NCI-H82 treated with DMSO at 0.1 percent for 48 hours (cell line): ENCODE results near the gene NEGR1.

Source experiments
- DNase-seq: peaks from one replicate; lab custom pipeline; 2025; ENCODE audit not compliant: unreplicated experiment; lab: John Stamatoyannopoulos, UW

The NEGR1 gene

DNA sequence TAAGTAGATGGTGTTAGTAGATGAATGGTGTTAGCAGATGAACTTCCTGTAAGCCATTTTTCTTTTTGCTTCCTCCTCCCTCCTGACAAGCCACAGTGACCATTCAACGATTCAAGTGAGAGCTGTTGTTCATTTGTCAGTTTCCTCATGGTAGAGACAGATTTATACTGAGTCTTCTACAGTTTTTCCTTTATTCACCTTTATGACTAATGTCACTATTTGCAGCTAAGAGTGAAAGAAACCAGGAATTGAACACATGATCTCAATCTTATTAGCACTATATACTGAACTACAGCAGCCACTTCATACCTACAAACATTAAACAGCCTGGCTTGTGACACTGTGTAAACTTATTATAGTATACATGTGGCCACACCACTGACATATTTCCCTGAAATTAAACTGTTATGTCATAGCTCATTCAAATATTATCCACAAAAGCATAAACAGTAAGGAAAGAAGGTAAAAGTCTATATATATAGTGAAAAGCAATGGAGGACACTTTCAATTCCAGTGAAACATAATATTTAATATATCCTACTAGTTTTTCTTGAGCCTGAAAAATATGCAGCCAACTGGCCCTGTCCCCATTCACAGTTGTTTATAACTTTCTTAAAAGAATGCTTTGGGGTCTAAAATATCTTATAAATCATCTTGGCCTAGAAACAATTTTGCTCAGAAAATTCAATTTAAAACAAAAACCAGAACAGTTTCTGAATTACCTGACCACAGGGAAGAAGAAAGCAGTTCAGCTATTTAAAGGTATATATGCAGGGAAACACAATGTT, 634.6 kb downstream of the NEGR1 start:
- DNase-seq = no peak

DNA sequence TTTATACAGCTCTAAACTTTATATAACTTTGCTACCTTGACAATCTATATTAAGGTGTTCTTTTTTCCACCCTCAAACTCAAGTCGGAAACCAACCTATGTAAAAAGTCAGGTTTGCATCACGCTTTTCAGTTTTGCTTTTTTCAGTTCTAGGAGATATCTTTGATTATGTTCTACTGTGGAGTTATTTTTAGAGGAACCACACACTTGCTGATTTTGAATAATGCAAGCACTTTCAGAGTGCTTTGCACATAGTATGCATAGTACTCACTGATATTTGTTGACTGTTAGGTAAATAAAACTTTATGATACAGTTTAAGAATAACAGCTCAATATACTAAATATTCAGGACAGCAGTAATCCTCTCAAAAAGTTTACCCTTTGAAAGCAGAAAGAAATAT, 637.3 kb downstream of the NEGR1 start:
- no peak for DNase-seq

- DNase-seq = no peak
Observed at GRCh38 chr1:71641903-71642302, 640.4 kb downstream of the NEGR1 start.

GRCh38 chr1:71640998-71641397, 641.3 kb downstream of the NEGR1 start:
- no peak for DNase-seq

DNA sequence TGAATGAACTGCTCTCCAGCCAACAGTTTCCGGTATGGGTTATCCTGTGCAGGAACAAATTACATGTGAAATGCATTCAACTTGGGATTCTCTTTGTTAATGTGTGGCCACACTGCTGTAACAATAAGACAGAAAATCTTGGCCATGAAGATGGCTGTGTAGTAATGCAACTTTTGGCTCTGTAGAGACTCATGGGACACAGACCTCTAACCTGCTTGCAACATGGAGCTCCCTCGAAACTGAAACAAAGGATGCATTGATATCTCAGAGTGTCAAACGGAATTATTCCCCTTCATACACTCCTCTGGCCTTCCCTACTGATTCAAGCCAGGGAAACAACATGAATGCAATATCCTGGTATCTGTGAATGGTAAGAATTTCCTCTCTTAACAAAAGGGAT, 642.2 kb downstream of the NEGR1 start:
- no peak for DNase-seq

GRCh38 chr1:71638081-71638766, 644.1 kb downstream of the NEGR1 start:
- no peak for DNase-seq

GRCh38 chr1:71635568-71635967, 646.8 kb downstream of the NEGR1 start:
- DNase-seq = no peak

DNA sequence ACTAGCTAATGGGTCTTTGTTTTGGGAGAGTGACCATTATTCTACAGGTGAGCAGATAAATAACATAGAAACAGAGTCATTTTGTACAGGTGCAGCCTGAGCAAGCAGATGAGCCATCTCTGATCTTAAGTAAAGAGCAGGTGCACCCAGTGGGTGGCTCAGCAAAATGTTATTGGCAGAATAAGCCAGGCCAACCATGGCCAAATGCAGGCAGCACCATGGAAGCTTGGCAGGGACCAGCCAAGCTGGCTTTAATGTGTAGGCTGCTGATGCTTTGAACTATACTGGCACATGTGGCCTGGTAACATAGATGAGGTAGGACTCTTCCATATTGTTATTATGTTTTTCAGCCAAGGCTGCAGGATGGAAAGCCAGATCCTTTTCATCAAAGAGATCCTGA, 648.2 kb downstream of the NEGR1 start:
- DNase-seq = no peak

- DNase-seq = no peak
Observed at GRCh38 chr1:71630073-71630472, 652.3 kb downstream of the NEGR1 start.

GRCh38 chr1:71625004-71625403, 657.3 kb downstream of the NEGR1 start:
- DNase-seq = no peak

GRCh38 chr1:71623888-71624287, 658.5 kb downstream of the NEGR1 start:
- no peak for DNase-seq

DNA sequence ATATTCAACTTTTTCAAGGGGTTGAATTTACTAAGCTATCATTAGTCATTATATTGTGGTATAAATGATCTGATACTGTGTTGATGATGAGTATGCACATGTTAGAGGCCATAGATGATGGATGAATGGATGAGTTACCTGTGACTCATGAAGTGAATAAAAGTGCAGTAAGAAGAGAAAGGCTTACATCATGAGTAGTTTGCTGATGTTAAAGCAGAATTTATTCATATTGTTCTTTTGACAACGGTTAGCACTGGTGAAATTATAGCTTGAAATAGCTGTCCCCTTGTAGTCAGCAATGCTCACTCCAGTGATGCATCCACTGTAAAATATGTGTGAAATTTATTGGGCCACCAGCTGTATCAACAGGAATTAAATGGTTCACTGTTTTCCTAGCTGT, 660.6 kb downstream of the NEGR1 start:
- no peak for DNase-seq

DNA sequence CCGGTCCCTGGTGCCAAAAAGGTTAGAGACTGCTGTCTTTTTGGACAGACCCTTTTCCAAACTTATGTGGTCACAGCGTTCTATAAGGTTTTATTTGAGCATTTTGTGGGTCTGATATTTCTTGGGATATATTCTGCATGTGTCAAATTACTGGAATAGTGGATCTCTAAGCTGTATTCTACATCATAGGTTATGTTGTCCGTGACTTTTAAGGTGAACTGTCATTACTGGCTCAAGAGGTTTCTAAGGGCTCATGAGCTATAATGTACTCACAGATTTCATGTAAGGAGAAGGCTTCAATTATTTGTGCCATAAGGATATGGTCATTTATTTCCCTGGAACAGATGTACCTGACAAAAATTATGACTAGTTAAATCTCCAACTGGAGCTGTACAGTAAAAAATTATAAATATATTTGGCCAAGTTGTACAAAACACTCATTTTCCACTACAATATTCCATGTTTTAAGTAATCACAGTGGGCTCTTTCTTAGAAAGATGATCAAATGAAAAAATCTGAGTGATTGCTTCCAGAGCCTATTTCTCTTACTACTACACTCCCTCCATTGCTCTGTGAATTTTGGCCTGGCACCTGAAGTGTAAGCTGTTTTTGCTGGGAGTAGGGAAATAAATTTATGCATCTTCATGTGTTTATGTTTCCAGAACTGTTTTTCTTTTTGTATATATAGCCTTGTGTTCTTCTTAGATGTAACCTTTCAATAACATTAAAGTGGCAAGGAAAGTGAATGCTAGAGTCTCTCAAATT, 663.4 kb downstream of the NEGR1 start:
- no peak for DNase-seq

- DNase-seq = no peak
Observed at GRCh38 chr1:71618191-71618590, 664.1 kb downstream of the NEGR1 start.

GRCh38 chr1:71610476-71610875, 671.9 kb downstream of the NEGR1 start:
- DNase-seq = no peak

DNA sequence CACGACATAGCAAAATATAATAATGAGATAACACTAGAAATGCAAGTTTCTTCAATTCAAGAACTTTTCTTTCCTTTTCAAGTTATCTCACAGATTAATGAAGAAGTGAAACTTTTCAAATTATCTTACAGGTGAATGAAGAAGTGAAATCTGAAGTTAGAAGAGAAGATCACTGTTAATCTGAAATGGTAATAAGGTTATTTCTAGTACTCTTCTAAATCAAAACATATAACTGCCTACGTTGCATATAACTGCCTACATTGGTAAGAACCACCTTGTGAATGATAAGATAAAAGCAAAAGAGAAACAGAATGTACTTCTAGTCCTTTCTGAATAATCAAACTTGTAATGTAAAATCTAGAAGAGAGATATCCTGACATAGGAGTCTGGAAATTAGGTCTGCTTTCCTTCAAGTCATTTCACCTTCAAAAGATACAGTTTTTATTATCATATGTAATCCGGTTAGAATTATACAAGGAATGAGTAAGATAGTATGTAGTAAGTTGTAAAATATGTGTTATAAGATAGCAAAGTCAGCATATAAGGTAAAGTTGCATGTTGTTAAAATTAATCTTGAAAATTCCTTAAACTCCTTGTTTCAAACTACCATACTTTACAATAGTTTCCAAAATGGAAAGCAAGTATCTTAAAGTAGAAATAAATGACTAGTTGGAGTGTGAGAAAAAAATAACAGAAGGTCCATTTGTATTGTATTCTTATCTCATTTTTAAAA, 679.1 kb downstream of the NEGR1 start:
- DNase-seq = no peak

DNA sequence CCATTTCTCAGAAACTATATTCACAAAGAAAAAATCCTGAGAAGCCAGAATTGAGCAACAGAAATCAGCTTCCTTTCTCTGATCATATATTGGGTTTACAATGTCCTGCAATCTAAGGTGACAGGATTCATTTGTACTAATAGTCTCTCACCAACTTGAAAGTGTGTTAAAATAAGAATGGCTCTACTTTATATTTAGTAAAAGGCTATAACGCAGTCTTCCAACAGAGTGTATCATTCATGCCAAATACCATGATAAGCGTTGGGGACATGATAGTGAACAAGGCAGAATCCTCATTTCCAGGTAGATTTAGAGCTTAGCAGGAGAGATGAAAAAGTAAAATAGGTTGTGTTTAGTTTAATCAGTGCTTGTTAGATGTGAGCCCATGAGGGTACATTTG, 682.3 kb downstream of the NEGR1 start:
- no peak for DNase-seq

DNA sequence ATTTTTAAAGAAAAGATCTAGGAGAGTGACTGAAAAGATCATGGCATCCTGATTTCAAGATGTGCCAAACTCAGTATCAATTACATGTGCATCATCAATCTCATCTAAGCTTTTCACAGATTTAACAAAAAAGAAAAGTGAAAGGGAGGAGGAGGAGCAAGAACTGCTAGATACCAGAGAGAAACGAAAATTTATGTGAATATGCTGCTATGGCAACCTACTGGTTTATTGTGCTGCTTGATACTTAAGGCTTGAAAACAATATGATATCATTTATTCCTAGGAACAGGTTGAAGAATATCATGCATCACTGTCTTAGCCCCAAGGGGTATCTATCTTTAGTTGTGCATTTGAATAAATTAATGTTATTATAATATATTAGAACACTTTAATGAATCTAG, 683.0 kb downstream of the NEGR1 start:
- DNase-seq = no peak

- DNase-seq = no peak
Observed at GRCh38 chr1:71593523-71593922, 688.8 kb downstream of the NEGR1 start.

DNA sequence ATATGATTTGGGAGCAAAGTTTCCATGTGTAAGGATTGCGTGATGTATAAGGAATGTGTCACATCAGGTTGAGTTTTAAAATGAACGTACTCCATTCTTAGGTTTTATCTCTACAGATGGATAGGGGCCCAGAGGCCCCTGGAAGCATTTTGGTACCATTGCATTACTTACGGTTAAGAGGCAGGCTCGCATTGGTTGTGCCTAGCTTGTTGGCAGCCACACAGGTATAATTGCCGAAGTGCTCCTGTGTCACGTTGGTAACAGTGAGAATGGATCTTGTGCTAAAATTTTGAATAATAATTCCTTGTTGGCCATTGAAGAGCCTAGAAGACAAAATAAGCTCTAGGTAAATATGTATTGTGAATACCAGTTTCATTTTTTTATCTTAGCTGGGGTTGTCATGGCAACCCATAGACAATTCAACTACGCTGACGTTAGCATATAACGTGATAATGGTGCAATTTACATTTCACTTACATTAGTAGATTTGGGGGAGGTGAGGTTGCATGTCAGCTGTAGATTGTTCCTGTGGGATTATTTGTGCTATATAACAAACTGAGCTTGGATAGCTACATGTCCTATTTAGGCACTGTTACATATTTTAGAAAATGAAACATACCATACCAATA, 689.6 kb downstream of the NEGR1 start:
- no peak for DNase-seq

DNA sequence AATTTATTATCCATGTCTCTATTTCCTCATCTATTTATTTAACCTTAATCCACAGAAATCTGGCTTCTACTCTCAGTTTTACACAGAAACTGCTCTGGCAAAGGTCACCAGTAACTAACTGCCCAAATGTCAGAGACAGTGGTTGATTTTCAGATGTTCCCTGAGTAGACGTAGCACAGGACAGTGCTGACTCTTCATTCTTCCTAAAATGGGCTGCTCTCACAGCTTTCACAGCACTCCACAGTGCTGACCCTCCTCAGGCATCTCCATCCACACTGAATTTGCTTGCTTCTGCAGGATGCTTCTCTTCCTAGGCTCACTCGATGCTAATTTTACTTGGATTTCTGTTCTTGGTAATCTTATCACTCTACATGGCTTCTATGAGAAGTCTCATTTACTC, 693.3 kb downstream of the NEGR1 start:
- DNase-seq = no peak
